Measurements from ENCODE around the gene RAD51B.
"Not testable (repeated sequence)": the region's sequence is repeated elsewhere in the genome, so short reads cannot be mapped to it uniquely, and the experiment has no call there.

Gene RAD51B

DNA sequence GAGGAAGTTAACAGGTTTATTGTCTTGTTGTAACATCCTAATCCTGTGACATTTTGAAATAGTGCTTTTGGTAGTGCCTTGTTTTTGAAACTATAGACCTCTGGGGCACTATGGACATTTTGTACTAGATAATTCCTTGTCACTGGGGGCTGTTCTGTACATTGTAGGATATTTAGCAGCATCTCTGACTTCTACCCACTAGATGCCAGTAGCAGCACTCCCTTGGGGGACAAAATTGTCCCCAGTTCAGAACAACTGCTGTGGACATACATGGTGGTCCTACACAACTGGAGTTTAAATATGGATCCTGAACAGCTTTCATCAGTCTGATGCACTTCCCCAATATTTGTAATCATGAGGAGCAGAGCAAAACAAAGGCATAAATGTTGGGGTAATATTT, 264.7 kb downstream of the RAD51B start:
- DNase-seq, result no peak
- in situ Hi-C loops (cut with MboI; ENCODE audit: low pct_unique_long_range_greater_than_20kb, low sequenced_read_pairs), result no loop called here

DNA sequence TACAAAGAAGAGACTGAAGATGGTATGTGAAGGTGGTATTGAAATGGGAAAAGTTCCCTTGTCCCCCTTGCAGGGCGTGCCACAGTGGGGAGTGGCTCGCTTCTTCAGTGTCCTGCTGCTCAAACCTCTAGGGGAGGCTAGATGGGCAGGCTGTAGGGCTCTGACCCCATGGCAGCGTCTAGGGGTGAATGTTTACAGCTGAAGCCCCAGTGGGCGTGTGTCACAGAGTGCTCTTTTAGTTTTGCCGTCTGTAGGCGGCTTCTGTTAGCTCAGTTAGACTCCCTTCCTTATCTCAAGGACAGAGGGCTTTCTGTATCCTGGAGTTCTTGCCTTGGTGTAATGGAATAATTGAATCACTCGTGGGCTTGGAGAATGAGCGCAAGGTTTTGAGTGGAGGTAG, 266.2 kb downstream of the RAD51B start:
- in situ Hi-C loops (cut with MboI; ENCODE audit: low pct_unique_long_range_greater_than_20kb, low sequenced_read_pairs), result no loop called here
- no peak for DNase-seq

DNA sequence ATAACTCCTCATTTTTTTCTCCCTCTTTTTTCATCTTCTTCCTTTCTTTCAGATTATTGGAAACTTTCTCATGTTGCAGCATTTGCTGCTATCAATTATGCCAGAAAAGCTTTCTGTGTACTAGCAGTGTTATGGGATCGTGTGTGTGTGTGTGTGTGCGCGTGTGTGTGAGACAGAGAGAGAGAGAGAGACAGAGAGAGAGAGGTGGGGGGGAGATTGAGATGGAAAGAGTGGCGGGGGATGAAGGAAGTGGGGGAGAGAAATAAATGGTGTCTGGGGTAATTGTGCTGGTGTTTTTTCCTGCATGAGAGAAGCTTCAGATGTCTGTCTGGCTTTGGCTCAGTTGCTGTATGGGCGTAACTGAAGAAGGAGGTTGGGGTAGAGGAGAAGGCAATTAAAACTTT, 268.9 kb downstream of the RAD51B start:
- DNase-seq, result peak; percentile 23
- in situ Hi-C loops (cut with MboI; ENCODE audit: low pct_unique_long_range_greater_than_20kb, low sequenced_read_pairs), result no loop called here

DNA sequence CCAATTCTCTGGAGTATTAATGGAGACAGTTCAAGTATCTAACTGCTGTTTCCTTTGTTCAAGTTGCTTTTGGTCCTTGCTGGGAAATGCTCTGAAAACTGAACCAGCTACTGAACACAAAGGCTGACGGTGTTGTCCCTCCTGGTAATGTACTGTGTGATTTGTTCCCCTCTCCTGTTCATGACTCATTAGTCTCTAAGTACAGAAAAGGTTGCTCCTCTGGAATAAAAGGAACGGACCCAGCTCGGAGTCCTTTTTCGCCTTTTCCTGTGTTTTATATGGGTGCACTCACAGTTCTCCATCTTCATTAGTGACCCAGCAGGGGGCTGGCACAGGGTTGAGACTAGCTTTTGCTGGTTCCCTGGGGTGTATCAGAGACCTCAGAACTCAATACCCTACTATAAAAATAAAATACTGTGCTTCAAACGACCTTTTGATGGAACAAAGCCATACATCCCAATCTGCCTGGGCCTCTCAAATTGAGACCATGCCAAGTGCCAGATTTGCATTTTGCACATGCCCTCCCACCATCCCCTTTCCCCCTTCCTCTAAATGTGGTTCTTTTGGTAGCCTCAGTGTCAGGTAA, 269.7 kb downstream of the RAD51B start:
- no peak for DNase-seq
- in situ Hi-C loops (cut with MboI; ENCODE audit: low pct_unique_long_range_greater_than_20kb, low sequenced_read_pairs), result no loop called here

DNA sequence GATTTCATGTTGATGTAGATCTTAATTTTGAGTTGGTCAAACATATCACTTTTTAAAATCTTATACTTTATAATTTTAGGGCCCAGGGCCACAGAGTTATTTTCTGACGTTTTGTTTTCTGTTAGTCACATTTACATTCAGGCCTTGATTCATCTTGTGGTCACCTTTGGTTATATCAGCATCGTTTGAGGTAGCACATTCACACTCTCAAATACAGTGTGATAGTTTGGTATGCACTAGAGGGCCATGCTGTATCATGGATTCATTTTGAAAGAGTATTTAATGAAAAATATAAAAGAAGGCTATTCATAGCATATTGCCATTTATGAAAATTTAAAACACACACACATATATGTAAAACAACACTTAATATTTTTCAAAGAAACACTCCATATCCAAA, 274.6 kb downstream of the RAD51B start:
- no peak for DNase-seq
- in situ Hi-C loops (cut with MboI; ENCODE audit: low pct_unique_long_range_greater_than_20kb, low sequenced_read_pairs), result no loop called here

DNA sequence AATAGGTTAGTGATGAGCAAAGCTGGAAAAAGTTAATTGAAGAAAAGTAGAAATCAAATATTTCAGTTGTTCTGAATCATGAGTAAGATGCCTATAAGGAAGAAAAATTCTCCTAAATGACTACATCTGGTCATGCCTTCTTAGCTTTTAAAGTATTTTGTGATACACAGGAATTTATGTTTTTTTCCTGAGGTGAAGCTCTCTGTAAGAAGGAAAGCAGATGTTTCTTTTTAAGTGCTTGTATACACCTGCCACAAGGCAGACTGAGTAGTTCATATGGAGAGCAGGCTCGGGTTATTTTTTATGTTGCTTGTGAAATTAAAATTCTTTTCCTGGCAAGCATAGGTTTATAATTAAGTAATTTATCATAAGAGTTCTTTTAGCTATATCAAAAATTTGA, 275.2 kb downstream of the RAD51B start:
- in situ Hi-C loops (cut with MboI; ENCODE audit: low pct_unique_long_range_greater_than_20kb, low sequenced_read_pairs), result no loop called here
- DNase-seq, result no peak

DNA sequence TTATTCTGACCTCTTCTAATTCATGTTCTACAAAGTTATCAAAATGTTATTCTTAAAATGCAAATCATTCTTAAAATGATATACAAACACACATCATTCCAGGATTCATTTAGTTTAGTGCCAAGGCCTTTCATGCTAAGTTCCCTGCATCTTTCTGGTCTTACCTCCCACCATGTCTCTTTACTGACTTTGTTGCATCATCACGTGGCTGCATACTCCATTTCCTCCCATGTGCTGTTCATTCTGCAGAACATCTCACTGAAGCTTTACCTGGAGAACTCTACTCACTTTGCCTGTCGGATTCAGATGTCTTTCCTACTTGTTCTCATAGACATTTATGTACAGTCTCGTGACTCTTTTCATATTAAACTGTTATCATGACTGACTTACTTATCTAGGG, 278.1 kb downstream of the RAD51B start:
- no peak for DNase-seq
- in situ Hi-C loops (cut with MboI; ENCODE audit: low pct_unique_long_range_greater_than_20kb, low sequenced_read_pairs), result no loop called here

DNA sequence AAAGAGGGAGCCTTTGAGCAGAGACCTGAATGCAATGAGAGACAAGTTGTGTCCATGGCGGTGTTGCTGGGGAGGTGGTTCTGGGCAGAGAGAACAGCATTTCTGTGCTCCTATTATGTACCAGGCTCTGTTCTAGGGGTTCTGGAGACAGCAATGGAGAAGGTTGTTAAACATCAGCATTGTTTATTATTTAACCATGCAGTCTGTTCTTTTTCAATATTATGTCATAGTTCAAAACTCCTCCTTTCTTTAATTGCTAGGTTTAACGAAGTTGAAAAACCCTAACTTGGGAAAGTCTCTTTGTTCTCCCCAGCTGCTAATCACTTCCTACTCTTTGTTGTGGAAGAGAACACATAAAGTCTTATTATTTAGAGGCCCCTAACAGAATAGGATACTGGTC, 279.3 kb downstream of the RAD51B start:
- in situ Hi-C loops (cut with MboI; ENCODE audit: low pct_unique_long_range_greater_than_20kb, low sequenced_read_pairs), result no loop called here
- no peak for DNase-seq

DNA sequence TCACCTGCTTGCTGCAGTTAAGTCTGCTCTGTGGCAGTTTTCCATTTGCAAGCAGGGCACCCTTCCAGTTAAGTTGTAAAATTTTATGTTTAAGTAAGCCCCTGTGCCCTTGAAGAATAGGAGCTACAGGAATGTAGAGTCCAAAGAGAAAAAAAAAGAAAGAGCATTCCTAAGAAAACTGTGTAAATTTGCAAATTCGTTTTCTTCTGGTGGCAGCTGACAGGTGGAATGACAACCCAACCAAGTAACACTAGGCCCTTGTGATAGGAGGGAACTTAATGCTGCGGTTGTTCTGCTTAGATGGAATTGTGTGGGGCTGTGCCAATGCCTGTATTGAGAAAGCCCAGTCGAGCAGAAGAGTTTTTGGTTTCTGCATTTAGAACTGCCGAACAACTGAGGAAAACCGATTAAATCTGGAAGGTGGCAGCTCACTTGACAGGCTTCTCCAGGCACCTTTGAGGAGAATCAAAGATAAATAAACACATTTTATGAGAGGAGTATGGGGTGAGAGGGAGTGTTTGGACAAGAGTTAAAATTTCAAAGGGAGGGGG, 280.0 kb downstream of the RAD51B start:
- in situ Hi-C loops (cut with MboI; ENCODE audit: low pct_unique_long_range_greater_than_20kb, low sequenced_read_pairs), result no loop called here

DNA sequence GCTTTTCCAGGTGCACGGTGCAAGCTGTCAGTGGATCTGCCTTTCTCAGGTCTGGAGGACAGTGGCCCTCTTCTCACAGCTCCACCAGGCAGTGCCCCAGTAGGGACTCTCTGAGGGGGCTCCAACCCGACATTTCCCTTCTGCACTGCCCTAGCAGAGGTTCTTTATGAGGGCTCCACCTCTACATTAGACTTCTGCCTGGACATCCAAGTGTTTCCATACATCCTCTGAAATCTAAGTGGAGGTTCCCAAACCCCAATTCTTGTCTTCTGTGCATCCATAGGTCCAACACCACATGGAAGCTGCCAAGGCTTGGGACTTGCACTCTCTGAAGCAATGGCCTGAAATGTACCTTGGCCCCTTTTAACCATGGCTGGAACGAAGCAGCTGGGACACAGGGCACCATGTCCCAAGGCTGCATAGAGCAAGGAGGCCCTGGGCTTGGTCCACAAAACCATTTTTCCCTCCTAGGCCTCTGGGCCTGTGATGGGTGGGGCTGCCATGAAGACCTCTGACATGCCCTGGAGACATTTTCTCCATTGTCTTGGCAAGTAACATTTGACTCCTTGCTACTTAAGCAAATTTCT, 282.2 kb downstream of the RAD51B start:
- in situ Hi-C loops (cut with MboI; ENCODE audit: low pct_unique_long_range_greater_than_20kb, low sequenced_read_pairs); DNase-seq: not testable (repeated sequence)

More for the DNA sequence above, 280.0 kb downstream of the RAD51B start:
- no peak for DNase-seq

DNA sequence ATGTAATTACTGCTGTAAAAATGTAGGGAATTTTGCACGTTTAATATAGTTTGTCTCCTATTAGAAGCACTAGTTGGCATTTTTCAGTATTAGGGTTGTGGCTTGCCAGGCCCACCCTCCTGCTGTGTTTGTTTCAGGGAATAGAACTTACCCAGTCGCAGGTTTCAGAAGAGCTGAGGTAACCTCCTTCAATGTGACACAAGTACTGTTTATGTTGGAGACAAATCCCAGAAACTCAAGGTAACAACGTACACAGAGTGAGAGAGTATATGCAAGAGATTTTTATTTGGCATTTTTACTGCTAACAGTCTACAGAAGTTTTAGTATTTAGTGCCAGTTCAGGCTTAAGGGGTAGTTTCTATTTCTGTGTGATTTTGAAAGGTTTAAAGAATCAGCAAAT, 284.3 kb downstream of the RAD51B start:
- in situ Hi-C loops (cut with MboI; ENCODE audit: low pct_unique_long_range_greater_than_20kb, low sequenced_read_pairs), result no loop called here
- no peak for DNase-seq

DNA sequence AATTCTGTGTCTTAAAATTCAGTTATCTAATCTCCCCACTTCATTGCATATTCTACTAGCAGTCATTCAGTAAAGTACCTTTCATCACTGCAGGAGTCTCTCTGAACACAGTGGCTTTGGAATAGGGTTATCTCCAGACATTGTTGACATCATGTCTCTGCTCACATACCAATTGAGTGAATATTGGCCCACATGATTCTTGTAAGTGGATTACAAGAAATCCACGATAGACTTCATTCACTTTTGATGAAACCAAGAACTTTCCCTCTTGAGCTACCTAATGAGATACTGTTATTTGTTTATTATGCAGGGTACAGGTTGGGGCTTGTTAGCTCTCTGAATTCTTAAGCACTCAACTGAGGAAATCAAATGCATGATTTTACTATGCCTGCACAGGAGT, 284.9 kb downstream of the RAD51B start:
- in situ Hi-C loops (cut with MboI; ENCODE audit: low pct_unique_long_range_greater_than_20kb, low sequenced_read_pairs), result no loop called here
- DNase-seq, result no peak

DNA sequence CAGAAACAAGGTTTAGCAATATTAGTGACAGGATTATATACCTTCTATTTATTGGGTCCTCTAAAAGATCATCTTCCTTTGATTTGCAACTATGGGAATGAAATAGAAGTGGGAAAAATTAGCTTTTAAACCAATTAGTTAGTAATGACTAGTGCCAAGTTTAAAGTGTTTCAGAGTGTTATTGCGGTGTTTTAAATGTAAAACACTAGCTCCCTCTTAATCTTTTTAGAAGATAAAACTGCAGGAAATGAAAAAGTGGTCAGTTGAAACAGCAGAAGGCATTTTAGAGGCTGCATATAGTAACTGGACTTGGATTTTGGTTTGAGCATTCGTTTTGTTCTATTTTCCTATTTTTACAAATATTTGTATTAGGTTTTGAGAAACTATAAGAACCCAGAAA, 286.2 kb downstream of the RAD51B start:
- DNase-seq, result no peak

DNA sequence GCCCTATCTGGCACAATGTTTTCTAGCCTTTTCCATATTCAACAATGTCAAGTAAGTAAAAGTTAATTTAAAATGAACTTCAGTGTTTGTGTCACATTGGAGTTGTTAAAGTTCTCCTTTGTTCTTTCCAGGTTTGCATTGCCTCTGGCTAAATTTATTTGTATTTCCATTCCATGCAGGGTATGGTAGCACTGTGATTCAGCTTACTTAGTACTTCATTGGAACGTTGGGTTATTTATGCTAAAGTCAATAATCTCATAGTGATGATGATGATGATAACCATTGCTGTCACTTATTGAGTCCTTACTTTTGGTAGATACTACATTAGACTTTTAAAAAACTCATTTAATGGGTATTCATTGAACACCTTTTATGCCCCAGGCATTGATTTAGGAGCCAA, 286.9 kb downstream of the RAD51B start:
- in situ Hi-C loops (cut with MboI; ENCODE audit: low pct_unique_long_range_greater_than_20kb, low sequenced_read_pairs), result no loop called here
- no peak for DNase-seq

More for the DNA sequence above, 286.2 kb downstream of the RAD51B start:
- in situ Hi-C loops (cut with MboI; ENCODE audit: low pct_unique_long_range_greater_than_20kb, low sequenced_read_pairs), result no loop called here

DNA sequence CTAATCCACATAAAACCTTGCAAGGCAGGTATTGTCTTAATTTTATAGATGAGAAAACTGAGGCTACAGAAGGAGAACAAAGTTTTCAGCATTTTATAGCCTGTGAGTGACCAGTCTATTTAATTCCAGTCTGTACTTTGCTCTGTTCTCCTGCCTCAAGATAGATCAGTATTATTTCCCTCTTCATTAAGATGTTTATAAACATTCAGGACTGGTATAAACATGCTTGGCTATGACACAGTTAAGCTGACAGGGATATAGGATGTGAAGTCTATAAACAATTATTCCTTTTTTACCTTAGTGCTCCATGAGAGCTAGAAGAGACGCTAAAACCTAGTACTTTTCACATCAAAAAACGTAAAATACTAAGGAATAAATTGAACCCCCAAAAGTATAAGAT, 287.3 kb downstream of the RAD51B start:
- no peak for DNase-seq
- in situ Hi-C loops (cut with MboI; ENCODE audit: low pct_unique_long_range_greater_than_20kb, low sequenced_read_pairs), result no loop called here

DNA sequence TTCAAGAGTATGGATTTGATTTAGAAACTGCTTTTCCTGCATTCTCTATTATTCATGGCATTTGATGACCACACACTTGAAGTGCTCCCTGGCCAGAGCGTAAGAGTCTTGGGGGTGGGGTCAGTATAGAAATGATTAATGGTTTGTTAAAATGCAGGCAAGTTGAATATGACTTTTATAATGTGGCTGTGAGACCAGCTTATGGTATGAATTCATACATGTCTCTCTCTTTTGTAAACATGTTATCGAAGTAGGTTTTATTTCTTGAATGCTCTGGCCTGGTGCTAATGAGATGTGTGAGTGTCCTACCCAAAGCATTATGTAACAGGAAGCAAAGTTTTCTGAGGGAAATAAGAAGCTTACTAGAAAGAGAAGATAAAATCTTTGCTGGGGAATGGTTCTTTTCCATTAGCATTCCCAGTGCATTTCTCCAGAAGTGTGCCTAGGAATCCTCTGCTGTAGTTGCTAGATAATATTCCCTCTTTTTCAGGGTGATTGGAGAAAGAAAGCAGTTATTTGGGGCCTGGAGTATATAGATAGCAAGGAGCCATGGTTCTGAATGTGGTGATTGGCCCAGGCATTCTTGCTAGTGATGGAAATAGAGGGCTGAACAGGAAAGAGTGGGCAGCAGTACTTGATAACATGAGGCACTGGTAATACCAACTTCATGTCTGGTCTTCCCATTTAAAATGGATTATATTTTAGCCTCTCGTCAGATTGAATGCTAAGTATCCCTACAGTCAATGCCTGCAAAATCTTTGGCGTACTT, 289.7 kb downstream of the RAD51B start:
- in situ Hi-C loops (cut with MboI; ENCODE audit: low pct_unique_long_range_greater_than_20kb, low sequenced_read_pairs), result no loop called here

DNA sequence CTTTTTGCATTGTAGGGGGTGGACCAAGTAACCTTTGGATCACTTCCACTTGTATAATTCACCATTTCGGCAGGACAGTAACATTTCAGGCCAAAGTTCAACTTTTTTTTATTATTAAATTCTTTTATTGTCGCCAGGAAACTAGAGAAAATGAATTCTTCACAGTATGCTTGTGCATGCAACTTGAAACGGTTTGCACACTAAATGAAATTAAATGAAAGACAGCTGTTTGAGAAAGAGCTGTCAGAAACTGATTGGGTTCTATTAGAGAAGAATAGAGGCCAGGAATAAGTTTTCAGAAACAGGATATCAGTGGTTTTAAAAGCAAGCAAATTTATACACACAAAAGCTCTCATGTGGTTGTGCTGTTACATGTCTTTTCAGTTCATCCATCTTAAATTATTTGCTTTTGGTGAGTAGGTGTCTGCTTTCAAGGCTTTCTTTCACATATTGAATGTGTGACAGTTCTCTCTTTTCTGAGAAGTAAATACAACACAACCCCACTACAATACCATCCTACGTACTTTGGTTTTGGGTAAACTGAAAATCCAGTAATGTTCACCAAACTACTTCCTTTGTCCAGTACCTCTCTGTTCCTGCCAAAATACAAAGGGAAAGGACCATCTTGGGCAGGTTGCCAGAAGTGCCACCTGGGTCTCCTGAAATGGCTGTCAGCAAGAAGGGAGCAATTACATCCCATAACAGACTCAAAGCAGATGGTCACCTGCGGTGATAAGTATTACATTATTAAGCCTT, 291.7 kb downstream of the RAD51B start:
- DNase-seq, result no peak
- in situ Hi-C loops (cut with MboI; ENCODE audit: low pct_unique_long_range_greater_than_20kb, low sequenced_read_pairs), result no loop called here

More for the DNA sequence above, 289.7 kb downstream of the RAD51B start:
- no peak for DNase-seq

DNA sequence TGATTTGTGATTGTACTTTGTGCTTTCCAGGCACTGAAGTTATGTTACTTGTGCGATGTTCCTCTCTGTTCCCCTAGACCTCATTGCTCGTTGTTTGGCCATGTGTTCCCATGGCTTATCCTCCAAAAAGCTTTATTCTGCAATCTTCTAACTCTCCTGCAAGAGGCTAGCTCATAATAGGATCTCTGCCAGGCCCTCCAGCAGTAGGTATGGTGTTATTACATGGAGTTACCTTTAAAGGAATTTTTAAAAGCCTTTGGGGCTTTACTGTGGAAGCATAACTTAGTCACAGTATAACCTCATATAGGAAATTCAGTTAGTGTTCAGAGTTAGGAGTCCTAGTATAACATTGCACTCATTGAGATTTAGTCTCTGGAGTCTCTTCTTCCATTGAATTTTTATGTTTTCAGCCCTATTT, 292.3 kb downstream of the RAD51B start:
- no peak for DNase-seq
- in situ Hi-C loops (cut with MboI; ENCODE audit: low pct_unique_long_range_greater_than_20kb, low sequenced_read_pairs), result no loop called here

DNA sequence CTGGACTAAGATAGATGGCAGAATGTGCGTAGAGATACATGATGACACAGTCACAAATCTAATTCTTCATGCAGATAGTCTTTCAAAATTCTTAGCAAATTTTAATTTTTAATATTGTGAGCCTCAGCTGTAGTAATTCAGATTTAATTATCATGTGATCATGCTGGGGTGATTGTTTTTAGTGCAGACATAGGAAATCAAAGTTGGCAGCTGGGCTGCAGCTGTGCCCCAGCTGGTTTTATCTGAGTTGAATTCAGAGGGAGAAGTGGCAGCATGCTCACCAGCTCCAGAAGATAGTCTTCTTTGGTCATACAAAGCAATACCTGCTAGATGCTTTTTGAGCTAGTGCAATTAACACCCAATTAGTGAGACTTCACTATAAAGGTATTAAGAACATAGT, 292.9 kb downstream of the RAD51B start:
- no peak for DNase-seq
- in situ Hi-C loops (cut with MboI; ENCODE audit: low pct_unique_long_range_greater_than_20kb, low sequenced_read_pairs), result no loop called here
